ENCODE data around the gene C10orf143.
A peak's percentile ranks its signal among the peaks of the same experiment; 100 is the strongest.

GRCh38 chr10:130110246-130111112 is at the start of gene C10orf143:
- TF ChIP-seq POLR2A (IDR thresholded peaks at IDR 0.05) (peak; percentile 4), CTCF (IDR thresholded peaks at IDR 0.05) (peak in 1 of 3 experiments; percentile 5)
